Fibroblast of skin of back (primary cell): Measurements from ENCODE around the gene A1CF.
"Not testable (repeated sequence)": the region's sequence is repeated elsewhere in the genome, so short reads cannot be mapped to it uniquely, and the experiment has no call there.

Experiments used
- DNase-seq: peaks from one replicate; pipeline ENCODE4 v3.0.0-alpha.2; 2013

The A1CF gene

GRCh38 chr10:50787962-50788361 lies 97.5 kb downstream of the A1CF start:
- not testable (repeated sequence) for DNase-seq

DNA sequence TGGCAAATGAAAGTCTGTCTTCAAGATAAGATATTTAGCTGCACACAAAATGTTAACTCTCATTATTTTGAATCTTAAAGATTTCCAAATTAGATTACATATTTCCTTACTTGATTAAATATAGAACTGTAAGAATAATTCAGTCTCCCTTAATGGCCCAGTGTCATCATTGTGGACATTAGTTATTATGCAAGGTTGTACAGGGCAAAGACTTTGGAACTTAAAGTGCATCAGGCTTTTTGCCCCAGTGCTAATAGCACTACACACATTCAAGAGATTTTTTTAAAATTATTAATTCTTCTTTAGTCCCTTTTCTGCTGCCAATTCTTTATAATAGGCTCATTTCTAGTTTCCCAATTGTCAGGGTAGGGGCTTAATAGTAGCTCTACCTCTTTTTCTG lies 103.4 kb downstream of the A1CF start:
- DNase-seq: not testable (repeated sequence)

- DNase-seq: not testable (repeated sequence)
Observed at GRCh38 chr10:50780036-50780435, 105.4 kb downstream of the A1CF start.

- not testable (repeated sequence) for DNase-seq
Observed at GRCh38 chr10:50774868-50775267, 110.6 kb downstream of the A1CF start.

DNA sequence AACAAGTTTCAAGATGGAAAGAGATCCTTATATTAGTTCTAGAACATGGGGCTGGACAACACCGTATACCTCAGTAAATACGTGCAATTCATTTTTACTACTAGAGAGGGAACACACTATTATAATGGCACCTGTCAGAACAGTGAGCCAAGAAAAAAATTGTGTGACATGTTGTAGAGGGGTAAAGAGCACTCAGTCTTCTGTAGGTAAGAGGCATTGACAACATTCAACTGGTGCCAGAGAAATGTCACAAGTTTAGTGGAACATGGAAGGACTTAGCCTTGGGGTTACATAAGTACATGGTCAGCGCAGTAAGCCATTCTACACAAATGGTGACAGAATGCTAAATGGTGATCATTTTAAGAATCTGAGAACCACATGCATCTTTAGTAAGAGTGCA lies 113.4 kb downstream of the A1CF start:
- DNase-seq: not testable (repeated sequence)

DNA sequence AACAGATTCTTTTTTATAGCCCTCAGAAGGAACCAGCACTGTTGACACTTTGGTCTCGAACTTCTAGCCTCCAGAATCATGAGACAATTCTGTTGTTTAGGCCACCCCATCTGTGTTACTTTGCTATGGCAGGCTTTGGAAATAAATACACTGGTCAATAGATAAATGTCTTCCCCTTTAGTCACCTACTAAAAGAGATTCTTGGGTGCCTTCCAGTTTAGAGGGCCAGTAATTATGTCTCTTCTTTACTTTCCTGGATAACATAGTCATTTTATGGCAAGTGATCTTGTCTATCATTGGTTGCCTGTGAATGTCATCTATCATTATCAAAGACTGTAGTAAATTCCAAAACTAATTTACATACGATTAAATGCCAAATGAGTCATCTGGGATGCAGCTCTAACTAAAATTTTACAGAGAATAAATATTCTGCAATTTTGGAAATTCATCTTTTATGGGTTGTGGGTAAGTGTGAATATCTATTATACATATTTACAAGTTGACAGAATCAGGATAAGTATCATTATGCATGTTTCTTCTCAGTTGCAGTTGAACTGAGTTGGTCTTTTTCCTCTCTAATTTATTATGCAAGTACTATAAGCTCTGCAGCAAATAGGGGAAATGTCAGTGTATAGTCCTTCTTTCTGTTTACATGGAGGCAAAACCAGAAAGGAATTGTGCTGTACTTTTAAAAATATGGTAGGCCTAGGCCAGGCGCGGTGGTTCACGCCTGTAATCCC lies 118.5 kb downstream of the A1CF start:
- DNase-seq: peak; percentile 58
